ENCODE measurements around the gene HMGN4.
A peak's percentile ranks its signal among the peaks of the same experiment; 100 is the strongest.
"Not testable (repeated sequence)": the region's sequence is repeated elsewhere in the genome, so short reads cannot be mapped to it uniquely, and the experiment has no call there.

The HMGN4 gene

GRCh38 chr6:26543953-26544352 lies 5.8 kb downstream of the HMGN4 start:
- H3K4me3 ChIP-seq (ENCODE audit: low read length): no peak overlapping the region
- no peak for DNase-seq (ENCODE audit: low read depth)
- peak; percentile 48 for TF ChIP-seq CTCF (conservative IDR thresholded peaks at IDR 0.05; ENCODE audit: low read length)

- no peak for DNase-seq (ENCODE audit: low read depth)
- H3K4me3 ChIP-seq (ENCODE audit: low read length): no peak overlapping the region
Measured at GRCh38 chr6:26544473-26544872, 6.3 kb downstream of the HMGN4 start.

GRCh38 chr6:26545627-26546026 lies 7.5 kb downstream of the HMGN4 start:
- DNase-seq (ENCODE audit: low read depth): no peak
- H3K4me3 ChIP-seq (ENCODE audit: low read length): no peak overlapping the region
- no peak for TF ChIP-seq CTCF (conservative IDR thresholded peaks at IDR 0.05; ENCODE audit: low read length)

More at GRCh38 chr6:26544473-26544872, 6.3 kb downstream of the HMGN4 start:
- TF ChIP-seq CTCF (conservative IDR thresholded peaks at IDR 0.05; ENCODE audit: low read length): no peak

- H3K4me3 ChIP-seq (ENCODE audit: low read length); DNase-seq (ENCODE audit: low read depth): not testable (repeated sequence)
Measured at GRCh38 chr6:26547363-26547762, 9.2 kb downstream of the HMGN4 start.

- H3K4me3 ChIP-seq (ENCODE audit: low read length): peak overlapping the region; percentile 62
- no peak; the same call in 1 of the 2 replicates for TF ChIP-seq CTCF (conservative IDR thresholded peaks at IDR 0.05; ENCODE audit: low read length)
- DNase-seq (ENCODE audit: low read depth): peak; percentile 40
Measured at GRCh38 chr6:26550250-26550993, 12.3 kb downstream of the HMGN4 start.

GRCh38 chr6:26552205-26552604 lies 14.0 kb downstream of the HMGN4 start:
- no peak for TF ChIP-seq CTCF (conservative IDR thresholded peaks at IDR 0.05; ENCODE audit: low read length)
- no peak for DNase-seq (ENCODE audit: low read depth)
- no peak overlapping the region for H3K4me3 ChIP-seq (ENCODE audit: low read length)

- no peak for TF ChIP-seq CTCF (conservative IDR thresholded peaks at IDR 0.05; ENCODE audit: low read length)
- H3K4me3 ChIP-seq (ENCODE audit: low read length): peak overlapping the region; percentile 55
- DNase-seq (ENCODE audit: low read depth): no peak
Measured at GRCh38 chr6:26552640-26553188, 14.5 kb downstream of the HMGN4 start.
